NT2/D1 (cell line): ENCODE data around the gene ST6GALNAC3.

Source experiments
- DNase-seq: peaks from one replicate; pipeline ENCODE4 v3.0.0-alpha.2; 2011; ENCODE audit warnings: low read depth, low spot score
- H3K27me3 ChIP-seq: 2 replicates; pipeline ENCODE4 v1.6.0; 2011; ENCODE audit warnings: mild to moderate bottlenecking; ENCODE audit not compliant: insufficient read length, insufficient read depth
- H3K36me3 ChIP-seq: 2 replicates; pipeline ENCODE4 v1.6.1; 2011; ENCODE audit warnings: mild to moderate bottlenecking, low read length, mixed read lengths; ENCODE audit not compliant: insufficient read depth, insufficient read length
- H3K4me1 ChIP-seq: 2 replicates; pipeline ENCODE4 v1.5.1; 2011; ENCODE audit not compliant: insufficient read depth, insufficient read length
- H3K4me3 ChIP-seq: 2 replicates; pipeline ENCODE4 v1.5.1; 2011; ENCODE audit warnings: low read depth; ENCODE audit not compliant: insufficient read length
- H3K9ac ChIP-seq: 2 replicates; pipeline ENCODE4 v1.6.0; 2011; ENCODE audit warnings: low read depth; ENCODE audit not compliant: insufficient read length
- H3K9me3 ChIP-seq: 2 replicates; pipeline ENCODE4 v1.5.1; 2011; ENCODE audit warnings: mild to moderate bottlenecking, low read length; ENCODE audit not compliant: insufficient read depth
- SUZ12 ChIP-seq: IDR thresholded peaks from 2 replicates; pipeline ENCODE4 v1.6.1; 2011; ENCODE audit not compliant: insufficient read length, insufficient read depth; ENCODE audit errors: extremely low read depth
- YY1 ChIP-seq: IDR thresholded peaks from 2 replicates; pipeline ENCODE4 v1.6.1; 2011; ENCODE audit not compliant: insufficient read length, insufficient read depth
- ZNF274 ChIP-seq: IDR thresholded peaks from 2 replicates; pipeline ENCODE4 v1.6.1; 2011; ENCODE audit warnings: mild to moderate bottlenecking, low read depth, low read length

ST6GALNAC3 gene

DNA sequence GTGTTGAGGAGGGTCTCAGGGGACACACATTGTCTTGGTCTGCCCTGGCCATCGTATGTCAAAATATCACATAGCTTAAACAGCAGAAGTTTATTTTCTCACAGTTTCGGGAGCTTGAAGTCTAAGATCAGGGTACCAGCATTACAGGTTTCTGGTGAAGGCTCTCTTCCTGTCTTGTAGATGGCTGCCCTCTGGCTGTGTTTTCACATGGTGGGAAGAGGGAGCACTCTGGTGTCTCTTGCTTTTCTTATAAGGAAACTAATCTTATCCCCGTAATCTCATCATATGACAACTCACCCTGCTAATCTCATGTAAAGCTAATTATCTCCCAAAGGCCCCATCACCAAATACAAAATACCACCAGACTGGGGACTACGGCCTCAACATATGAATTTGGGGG lies 545.8 kb downstream of the ST6GALNAC3 start:
- H3K9me3 ChIP-seq, result no peaks in the 10 kb centered on the region
- TF ChIP-seq YY1 (no peak), SUZ12 (no peak), ZNF274 (no peak)
- no peaks in the 10 kb centered on the region for H3K36me3 ChIP-seq
- no peak overlapping the region for H3K4me3 ChIP-seq
- no peaks in the 10 kb centered on the region for H3K4me1 ChIP-seq
- DNase-seq, result no peak
- H3K9ac ChIP-seq, result no peak overlapping the region
- no peaks in the 10 kb centered on the region for H3K27me3 ChIP-seq

DNA sequence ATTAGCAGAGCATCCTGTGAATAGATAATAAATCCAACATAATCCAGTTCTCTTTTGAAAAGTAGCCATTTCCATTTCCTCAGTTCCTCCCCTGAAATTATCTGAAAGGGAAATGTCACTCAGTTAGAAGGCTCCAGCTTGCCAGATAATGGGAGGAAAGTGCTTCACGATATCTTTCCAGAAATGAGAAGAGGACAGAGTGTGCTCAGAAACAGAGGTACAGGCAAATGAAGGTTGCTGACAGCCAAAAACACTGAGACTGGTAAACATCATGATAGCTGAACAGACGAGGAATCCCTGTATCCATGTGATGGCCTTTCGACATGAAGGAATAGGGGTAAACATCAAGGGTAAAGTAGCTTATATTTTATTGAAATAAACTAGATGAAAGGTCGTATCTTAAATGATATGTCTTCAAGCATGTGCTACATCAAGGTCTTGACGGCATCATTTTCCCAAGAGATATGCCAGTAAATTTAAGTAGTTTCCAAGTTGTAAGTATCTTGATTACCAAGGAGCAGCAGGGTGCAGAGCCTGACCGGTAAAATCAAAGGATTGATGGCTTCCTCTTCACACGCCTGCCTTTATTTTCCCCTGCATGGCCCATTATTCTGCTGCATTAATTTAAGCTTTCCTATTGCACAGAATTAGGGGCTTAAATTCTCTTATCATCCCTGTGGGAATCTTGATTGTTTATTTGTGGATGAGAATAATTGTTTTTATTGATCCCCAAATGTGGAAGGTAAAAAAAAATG lies 548.4 kb downstream of the ST6GALNAC3 start:
- no peak for TF ChIP-seq ZNF274
- no peak for TF ChIP-seq YY1
- TF ChIP-seq SUZ12, result no peak

DNA sequence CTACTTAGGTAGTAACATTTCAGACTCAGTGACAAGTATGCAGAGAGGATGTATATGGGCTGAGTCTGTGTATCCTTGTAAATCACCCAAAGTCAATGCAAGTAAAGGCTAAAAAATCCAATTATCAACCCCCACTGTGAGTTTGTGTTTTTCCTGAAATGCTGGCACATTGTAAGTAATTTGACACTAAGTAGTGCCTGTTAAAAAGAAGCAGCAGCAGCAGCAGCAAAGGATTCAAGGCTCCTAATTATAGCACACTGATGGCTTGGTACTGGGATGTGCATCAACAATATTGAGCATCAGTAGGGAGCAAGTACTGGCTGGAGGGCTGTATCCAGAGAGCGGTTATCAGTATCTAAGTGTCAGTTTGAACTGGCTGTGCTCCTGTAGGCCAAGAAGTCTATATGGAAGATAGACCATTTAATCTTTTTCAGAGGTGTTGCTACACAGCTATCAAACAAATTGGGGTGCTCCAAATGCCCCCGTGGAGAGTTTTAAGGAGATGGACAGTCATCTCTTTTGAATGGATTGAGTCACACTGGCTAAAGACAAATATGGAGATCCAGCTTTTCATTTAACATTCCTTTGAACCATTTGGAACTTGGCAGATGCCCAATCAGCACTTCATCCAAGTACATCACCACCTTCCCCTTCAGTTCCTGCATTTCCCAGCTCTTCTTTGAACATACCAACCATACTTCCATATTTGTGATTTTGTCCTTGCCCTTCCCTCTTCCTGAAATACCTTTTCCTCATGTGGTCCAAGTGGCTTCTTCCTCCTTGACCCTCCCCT lies 551.5 kb downstream of the ST6GALNAC3 start:
- TF ChIP-seq ZNF274 (no peak), SUZ12 (no peak), YY1 (no peak)
- Histone ChIP-seq H3K27me3 (no peaks in the 10 kb centered on the region), H3K36me3 (no peaks in the 10 kb centered on the region), H3K9me3 (no peaks in the 10 kb centered on the region), H3K4me3 (no peak overlapping the region), H3K4me1 (no peaks in the 10 kb centered on the region), H3K9ac (no peak overlapping the region)
- DNase-seq, result no peak

More for the DNA sequence above, 548.4 kb downstream of the ST6GALNAC3 start:
- no peak for DNase-seq
- Histone ChIP-seq H3K9me3 (no peaks in the 10 kb centered on the region), H3K9ac (no peak overlapping the region), H3K27me3 (no peaks in the 10 kb centered on the region), H3K4me3 (no peak overlapping the region), H3K4me1 (no peaks in the 10 kb centered on the region), H3K36me3 (no peaks in the 10 kb centered on the region)

DNA sequence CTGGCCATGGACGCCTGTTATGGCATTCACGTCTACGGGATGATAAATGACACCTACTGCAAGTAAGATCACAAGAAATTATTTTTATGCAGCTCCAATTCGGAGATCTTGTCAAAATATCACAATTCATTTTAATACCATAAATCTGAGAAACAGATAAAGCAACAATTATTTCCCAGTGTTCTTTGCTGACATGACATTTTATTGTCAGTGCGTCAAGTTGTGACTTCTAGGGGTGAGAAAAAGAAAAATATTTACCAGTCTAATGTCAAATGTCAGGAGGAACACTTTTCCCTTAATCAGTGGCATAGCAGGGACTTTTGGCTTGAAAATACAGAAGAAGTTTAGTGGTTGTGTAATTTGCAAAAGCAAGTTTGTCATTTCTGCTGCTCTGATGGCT lies 553.0 kb downstream of the ST6GALNAC3 start:
- no peak for TF ChIP-seq ZNF274
- TF ChIP-seq SUZ12, result no peak
- TF ChIP-seq YY1, result no peak
- Histone ChIP-seq H3K27me3 (no peaks in the 10 kb centered on the region), H3K36me3 (no peaks in the 10 kb centered on the region), H3K4me1 (no peaks in the 10 kb centered on the region), H3K4me3 (no peak overlapping the region), H3K9ac (no peak overlapping the region), H3K9me3 (no peaks in the 10 kb centered on the region)
- no peak for DNase-seq

DNA sequence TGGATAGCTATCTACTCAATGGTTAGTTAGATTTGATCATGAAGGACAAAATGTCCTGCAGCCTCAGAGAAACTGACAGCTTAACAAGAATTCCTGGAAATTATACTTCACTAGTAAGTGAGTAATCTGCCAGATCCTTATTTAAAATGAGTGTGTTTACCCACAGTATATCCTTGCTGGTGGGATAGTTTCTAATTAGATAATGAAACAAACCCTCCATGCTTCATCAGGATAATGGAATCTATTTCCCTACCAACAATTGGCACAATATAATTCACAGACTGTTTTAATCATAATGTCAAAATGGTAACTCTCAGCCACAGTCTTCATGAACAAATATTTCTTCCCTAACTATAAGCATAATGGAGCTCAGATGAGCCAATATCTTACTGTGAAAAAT lies 553.4 kb downstream of the ST6GALNAC3 start:
- no peak for DNase-seq
- Histone ChIP-seq H3K27me3 (no peaks in the 10 kb centered on the region), H3K36me3 (no peaks in the 10 kb centered on the region), H3K9ac (no peak overlapping the region), H3K4me1 (no peaks in the 10 kb centered on the region), H3K4me3 (no peak overlapping the region), H3K9me3 (no peaks in the 10 kb centered on the region)
- TF ChIP-seq SUZ12 (no peak), ZNF274 (no peak), YY1 (no peak)

DNA sequence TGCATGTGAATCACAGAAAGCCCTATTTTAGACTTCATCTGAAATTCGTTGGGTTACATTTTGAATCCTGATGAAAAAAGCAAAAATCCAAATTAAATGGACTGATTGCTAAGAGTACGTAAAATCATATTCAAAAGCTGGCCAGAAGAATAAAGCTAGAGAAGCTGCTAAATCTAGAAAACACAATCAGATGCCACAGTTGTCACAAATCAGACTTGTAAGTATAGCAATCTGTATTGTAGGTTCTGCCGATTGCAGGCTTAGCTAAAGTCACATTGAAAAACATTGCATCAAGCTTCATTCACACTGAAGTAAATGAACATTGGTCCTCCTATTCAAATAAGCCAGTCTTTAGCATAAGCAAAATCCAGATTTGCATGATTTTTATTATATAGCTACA lies 557.6 kb downstream of the ST6GALNAC3 start:
- H3K9me3 ChIP-seq, result no peaks in the 10 kb centered on the region
- no peak overlapping the region for H3K9ac ChIP-seq
- DNase-seq, result no peak
- H3K4me1 ChIP-seq, result no peaks in the 10 kb centered on the region
- H3K4me3 ChIP-seq, result no peak overlapping the region
- no peaks in the 10 kb centered on the region for H3K36me3 ChIP-seq
- TF ChIP-seq YY1, result no peak
- TF ChIP-seq SUZ12, result no peak
- no peak for TF ChIP-seq ZNF274
- no peaks in the 10 kb centered on the region for H3K27me3 ChIP-seq

DNA sequence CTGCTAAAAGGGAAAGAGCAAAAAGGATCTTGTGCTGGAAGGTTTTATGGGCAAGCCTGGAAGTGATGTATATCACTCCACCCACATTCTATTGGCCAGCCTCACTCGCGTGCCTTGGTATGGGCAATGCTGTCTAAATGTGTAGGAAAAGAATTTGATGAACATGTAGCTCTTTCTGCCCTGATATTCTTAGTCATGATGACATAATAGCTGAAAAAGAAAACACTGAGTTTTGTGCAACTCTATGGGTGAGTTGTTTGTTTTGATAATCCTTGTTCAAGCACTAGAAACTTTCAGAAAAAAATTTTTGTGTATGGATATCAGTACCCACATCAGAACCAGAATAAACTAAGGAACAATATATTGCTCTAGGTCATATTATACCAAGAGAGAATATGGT lies 561.2 kb downstream of the ST6GALNAC3 start:
- TF ChIP-seq YY1, result no peak
- no peak for TF ChIP-seq SUZ12
- TF ChIP-seq ZNF274, result no peak
- Histone ChIP-seq H3K4me3 (no peak overlapping the region), H3K36me3 (no peaks in the 10 kb centered on the region), H3K27me3 (no peaks in the 10 kb centered on the region), H3K4me1 (no peaks in the 10 kb centered on the region), H3K9ac (no peak overlapping the region), H3K9me3 (no peaks in the 10 kb centered on the region)
- no peak for DNase-seq
